Germinal center (tissue), 1 donor: ENCODE results near the gene WHAMM.
"Not testable (repeated sequence)": the region's sequence is repeated elsewhere in the genome, so short reads cannot be mapped to it uniquely, and the experiment has no call there.

ENCODE experiments used
- DNase-seq: peaks from one replicate; pipeline ENCODE4 v3.0.0; 2012; ENCODE audit warnings: mixed read lengths, low spot score

WHAMM gene

DNA sequence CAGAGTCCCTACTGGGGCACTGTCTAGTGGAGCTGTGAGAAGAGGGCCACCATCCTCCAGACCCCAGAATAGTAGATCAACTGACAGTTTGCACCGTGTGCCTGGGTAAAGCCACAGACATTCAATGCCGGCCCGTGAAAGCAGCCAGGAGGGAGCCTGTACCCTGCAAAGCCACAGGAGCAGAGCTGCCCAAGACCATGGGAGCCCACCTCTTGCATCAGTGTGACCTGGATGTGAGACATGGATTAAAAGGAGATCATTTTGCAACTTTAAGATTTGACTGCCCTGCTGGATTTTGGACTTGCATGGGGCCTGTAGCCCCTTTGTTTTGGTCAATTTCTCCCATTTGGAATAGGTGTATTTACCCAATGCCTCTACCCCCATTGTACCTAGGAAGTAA lies 56.6 kb downstream of the WHAMM start:
- DNase-seq: not testable (repeated sequence)

DNA sequence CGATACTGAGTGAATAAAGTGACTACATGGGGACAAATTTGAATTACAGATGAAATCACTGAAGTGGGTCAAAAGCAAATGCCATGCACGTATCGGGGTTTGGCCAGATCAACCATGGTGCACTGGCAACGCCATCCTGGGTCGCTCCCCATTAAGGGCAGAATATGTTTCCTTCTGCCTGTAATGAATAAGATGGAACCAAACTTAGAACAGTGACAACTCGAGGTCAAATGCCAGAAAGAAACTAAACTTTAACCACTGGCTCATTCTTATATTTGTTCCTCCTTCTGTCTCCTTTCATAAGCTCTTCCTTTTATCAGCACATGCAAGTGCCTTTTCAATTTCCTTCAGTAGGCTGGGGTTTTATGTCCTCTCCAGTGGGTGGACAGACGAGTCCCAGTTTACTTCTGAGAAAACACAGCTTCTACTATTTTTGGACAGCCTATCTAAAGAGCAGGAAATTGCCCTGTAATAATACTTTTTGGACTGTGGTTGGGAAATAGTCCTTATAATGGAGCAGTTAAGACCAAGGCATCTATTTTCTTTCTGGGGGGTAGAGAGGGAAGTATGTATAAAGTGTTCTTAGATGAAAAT lies 61.4 kb downstream of the WHAMM start:
- DNase-seq: no peak

DNA sequence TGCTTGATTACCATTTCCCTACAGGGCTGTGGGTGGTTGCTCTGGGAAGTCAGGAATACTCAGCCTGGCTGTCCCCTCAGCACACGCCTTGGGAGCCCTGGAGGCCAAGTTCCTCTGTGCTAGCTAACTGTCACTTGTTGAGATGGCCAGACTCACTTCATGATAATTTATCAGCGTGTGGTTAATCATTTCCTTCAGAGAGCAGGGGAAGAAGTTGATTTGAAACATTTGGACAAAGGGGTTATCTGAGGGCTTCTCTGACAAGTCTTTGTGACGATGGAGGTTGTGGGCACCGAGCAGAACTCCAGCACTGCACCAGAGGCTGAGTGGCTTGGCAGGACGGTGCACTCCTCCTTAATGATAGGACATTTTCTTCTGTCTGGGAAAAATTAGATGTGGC lies 61.9 kb downstream of the WHAMM start:
- no peak for DNase-seq

DNA sequence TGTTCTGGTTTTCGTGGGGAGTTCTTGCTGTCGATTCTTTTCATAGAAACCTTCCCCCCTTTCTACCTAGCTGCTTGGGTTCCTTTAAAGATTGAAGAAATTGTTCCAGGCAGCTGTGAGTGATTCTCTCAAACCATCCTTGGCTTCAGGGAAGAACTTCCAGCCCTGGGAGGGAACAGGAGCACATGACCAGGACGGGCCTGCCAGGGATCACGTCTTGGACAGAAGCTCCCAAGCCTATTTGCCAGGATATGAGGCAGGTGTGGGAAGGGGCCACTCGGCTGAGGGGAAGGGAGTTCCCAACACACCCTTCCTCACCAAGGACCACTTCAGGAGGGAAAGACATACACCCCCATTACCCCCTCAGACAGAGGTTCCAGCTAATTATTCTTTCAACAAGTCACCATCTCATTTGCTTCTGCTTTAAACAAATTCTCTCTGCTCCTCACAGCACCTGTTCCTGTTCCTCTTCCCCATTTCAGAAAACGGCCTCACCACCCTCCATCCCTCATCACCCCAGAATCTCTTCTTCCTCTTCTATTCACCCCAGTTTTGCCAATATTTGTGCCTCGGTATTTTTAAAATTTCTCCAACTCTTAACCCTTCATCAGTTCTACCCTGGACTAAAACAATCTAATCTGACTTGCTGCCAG lies 62.5 kb downstream of the WHAMM start:
- peak; percentile 20 for DNase-seq

DNA sequence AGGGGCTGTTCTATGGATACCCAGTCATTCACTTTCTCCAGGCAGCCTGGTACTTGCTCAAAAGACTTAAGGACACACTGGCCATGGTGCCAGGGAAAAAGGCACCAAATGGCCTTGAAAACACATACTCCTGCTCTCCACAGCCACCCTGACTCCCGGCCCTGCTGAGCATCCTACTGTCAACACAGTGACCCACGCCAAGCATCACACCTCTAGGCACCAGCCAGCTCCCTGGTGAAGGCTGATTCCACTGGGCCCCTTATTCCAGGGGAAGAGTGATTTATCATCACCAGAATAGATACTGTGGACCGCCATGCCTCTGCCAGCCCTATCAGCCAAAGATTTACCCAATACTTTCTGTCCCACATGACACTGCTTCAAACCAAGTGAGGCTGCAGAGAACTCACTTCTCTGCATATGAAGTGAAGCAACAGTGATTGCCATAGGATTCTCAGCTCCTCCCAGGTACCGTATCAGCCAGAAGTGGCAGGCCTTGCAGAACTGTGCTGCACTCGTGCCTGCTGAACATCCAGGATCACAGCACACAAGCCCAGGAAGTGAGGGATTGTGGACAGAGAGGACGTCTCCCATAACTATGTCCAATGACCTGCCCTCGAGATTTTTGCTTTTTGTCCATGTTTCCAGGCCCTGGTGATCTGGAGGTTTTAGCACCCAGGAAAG lies 63.7 kb downstream of the WHAMM start:
- DNase-seq: no peak

DNA sequence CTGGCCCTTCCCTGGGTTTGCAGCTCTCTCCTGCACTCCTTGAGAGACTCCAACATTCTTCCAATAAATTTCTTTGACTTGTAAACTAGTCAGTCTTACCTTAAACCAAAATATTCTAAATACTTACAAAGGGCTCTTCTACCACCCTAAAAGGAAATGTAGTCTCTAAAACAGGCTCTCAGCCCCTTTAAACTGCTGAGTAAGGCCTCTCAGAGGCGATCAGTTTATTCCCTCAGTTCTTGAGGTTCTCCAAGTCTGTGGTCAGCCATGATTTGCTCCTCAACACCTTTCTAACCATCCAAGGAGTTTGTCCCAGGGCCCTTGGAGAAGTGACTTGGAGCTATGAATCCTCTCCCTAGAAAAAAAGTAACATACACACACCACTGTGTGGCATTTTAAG lies 64.8 kb downstream of the WHAMM start:
- no peak for DNase-seq

DNA sequence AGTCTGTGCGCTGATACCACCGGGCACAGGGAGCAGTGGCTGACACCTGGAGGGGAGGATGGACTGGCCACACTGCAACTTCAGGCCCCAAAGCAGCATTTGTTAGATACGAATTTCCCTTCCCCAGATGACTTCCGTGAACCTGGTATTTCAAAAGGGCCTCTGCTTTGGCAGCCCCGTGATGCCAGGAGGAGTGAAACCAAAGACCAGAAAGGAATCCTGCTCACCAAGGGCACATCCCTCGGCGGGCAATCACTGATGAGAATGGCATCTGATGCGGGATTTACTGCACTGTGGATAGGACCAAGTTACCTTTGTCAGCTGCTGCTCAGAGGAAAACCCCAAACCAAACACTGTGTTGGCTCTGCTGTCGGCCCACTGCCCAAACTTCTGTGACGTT lies 65.5 kb downstream of the WHAMM start:
- no peak for DNase-seq

DNA sequence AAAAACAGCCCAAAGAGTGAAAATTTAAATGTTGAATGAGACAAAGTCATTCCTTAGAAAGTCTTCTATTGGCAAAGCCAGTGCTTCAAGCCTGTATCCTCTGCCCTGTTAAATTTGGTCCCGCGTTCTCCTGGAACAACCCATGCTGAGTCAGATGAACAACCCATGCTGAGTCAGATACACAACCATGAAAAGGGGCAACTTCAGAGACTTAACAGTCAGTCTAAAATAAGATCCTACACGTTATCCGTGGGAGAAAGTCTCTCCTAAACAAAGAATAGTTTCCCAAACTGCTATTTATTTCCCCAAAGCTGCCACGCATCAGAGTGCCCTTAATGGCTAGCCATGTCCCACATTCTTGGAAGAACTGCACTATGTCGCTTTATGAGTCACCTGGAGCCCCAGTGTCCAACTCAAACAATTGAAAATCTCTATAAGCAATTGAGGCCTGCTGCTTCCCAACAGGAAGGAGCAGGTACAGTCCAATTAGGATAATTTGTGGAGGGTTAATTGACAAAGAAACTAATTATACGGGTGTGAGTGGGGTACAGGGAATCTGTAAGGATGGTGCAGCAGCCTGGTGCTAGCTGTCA lies 66.1 kb downstream of the WHAMM start:
- DNase-seq: no peak

DNA sequence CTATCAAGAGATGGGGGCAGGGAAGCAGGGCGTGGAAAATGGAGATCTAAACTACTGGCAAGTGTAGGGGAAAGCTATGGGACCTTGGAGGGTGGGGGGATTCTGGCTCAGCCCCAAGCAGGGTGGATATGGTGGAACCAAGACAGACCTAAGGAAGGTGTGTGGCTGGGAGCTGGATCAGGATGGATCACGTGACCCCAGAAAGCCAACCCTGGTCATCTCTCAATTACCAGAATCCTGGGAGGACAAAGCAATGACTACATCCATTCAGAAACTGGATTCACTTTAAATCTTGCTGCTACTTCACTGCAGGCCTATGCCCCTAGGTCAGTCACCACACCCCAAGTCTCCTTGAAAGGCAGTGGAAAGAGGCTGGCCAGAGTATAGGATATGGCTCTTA lies 68.4 kb downstream of the WHAMM start:
- no peak for DNase-seq

DNA sequence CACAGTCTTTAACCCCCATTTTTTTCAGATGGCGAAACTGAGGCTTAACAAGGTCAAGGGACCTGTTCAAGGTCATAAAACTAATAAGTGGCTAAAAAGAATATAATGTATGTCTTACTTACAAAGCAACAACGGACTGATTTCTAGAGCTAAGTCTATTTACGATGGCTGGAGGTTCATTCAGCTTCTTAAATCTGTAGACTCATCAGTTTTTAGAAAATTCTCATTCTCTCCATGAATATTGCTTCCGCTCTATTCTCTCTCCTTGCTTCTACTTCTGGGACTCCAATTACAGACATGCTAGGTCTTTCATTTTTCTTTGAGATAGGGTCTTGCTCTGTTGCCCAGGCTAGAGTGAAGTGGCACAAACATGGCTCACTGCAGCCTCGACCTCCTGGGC lies 68.9 kb downstream of the WHAMM start:
- DNase-seq: no peak

DNA sequence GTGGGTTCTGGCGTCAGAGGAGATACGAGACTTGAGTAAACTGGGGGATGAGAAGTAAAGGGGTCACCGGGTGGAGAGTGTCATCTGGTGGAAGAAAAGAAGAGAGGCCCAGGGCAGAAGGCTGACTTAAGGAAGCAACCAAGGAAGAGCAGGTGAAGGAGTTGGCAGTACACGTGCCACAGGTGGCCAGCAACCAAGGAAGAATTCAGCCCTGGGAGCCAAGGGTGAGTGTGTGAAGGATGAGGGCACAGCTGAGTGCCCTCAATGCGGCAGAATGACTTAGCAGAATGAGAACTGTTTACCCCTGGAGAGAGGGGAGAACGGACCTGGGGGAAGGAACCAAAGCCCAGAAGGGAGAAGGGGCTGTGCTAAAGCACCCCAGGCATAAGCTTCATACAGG lies 71.3 kb downstream of the WHAMM start:
- DNase-seq: no peak

DNA sequence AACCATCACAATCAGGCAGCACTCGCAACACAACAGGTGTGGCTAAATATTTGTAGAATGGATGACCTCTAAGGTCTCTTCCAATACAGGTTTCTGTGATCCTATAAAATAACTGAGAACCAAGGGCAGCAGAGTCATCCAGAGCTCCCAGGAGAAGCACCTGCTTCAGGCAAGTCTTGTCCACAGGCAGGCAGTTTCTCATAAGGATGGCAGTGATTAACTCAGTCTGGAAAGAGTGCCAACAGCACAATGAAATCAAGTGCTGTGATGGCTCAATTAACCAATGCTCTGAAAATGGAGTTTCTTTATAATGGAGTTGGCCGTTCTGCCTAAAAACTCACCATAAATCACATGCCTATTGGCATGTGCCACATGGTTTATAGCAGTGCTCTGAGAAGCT lies 72.3 kb downstream of the WHAMM start:
- no peak for DNase-seq

DNA sequence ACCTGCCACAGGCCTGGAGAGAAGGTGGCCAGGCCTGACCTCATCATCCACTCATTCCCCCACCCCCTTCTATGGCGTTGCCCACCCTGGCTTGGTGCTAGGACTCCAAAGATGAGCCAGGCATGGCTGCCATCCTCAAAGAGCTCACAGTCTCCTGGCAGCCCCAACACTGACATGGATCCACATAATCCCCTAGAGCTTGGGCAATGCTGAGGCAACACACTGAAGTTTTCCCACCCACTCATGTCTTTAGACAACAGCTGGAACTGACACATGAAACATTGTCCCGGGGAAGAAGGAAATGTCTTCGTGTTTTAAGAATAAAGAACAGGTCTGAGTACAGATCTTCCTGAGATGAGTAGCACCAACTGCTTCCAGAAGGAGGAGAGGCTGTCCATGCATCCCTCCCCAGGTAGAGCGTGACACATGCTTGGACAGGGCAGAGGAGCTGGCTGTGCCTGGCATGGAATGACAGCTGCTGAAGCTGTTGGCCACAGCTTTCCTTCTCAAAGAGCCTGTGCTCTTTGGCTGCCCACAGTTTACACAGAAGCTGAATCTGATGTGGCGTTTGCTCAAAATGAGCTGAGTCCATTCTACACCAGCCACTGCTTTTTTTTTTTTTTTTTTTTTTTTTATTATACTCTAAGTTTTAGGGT lies 73.0 kb downstream of the WHAMM start:
- DNase-seq: no peak
